Daoy (cell line): ENCODE data around the gene IFRD2. TPM values are rescaled to one million over a fixed set of nuclear protein-coding genes. Genes with fewer than 3 reads are reported as not detected.
"Not testable (repeated sequence)": the region's sequence is repeated elsewhere in the genome, so short reads cannot be mapped to it uniquely, and the experiment has no call there.

Experiments used
- DNase-seq: peaks from one replicate; pipeline ENCODE4 v3.0.0-alpha.2; 2015; ENCODE audit warnings: low read depth
- total RNA-seq: library from RNA; depleted of rRNA; stranded (reverse); fragments of >200 nt; shearing (Covaris generic); gene quantifications from 2 replicates; pipeline ENCODE4 v1.2.3, GENCODE V29; 2014

Gene IFRD2
- total RNA-seq, 1 experiment from 2014 or later = 96.4 TPM

GRCh38 chr3:50324351-50325112, 32.3 kb upstream of the IFRD2 start:
- peak; percentile 69 for DNase-seq

- DNase-seq = no peak
Observed at GRCh38 chr3:50323614-50324199, 31.5 kb upstream of the IFRD2 start.

- no peak for DNase-seq
Observed at GRCh38 chr3:50323092-50323600, 30.9 kb upstream of the IFRD2 start.

GRCh38 chr3:50322386-50323091, 30.3 kb upstream of the IFRD2 start, which contains the start of gene HYAL2:
Gene HYAL2, minus strand, starts transcription at chr3:50322745. Its CDS starts 2,256 bp downstream, at chr3:50320489.
- no peak for DNase-seq

GRCh38 chr3:50322115-50322385, 29.8 kb upstream of the IFRD2 start:
- no peak for DNase-seq

GRCh38 chr3:50321336-50322114, 29.3 kb upstream of the IFRD2 start:
- DNase-seq = peak; percentile 88

- peak; percentile 71 for DNase-seq
Observed at GRCh38 chr3:50320853-50321335, 28.7 kb upstream of the IFRD2 start.

GRCh38 chr3:50319894-50320625, 27.8 kb upstream of the IFRD2 start:
- DNase-seq = no peak

- DNase-seq = no peak
Observed at GRCh38 chr3:50319181-50319893, 27.1 kb upstream of the IFRD2 start.

GRCh38 chr3:50318615-50319014, 26.4 kb upstream of the IFRD2 start:
- no peak for DNase-seq

GRCh38 chr3:50318163-50318562, 25.9 kb upstream of the IFRD2 start:
- no peak for DNase-seq

- DNase-seq = no peak
Observed at GRCh38 chr3:50317300-50317699, 25.1 kb upstream of the IFRD2 start.

GRCh38 chr3:50316657-50317242, 24.5 kb upstream of the IFRD2 start:
- peak; percentile 86 for DNase-seq

GRCh38 chr3:50314816-50315215, 22.6 kb upstream of the IFRD2 start:
- DNase-seq = no peak

GRCh38 chr3:50314342-50314741, 22.1 kb upstream of the IFRD2 start:
- DNase-seq = no peak

GRCh38 chr3:50312041-50312440, 19.8 kb upstream of the IFRD2 start:
- DNase-seq = not testable (repeated sequence)

- DNase-seq = no peak
Observed at GRCh38 chr3:50304601-50305000, 12.4 kb upstream of the IFRD2 start.

GRCh38 chr3:50303013-50303815, 11.0 kb upstream of the IFRD2 start, which contains the start of gene HYAL1:
Gene HYAL1, minus strand, starts transcription at chr3:50303574. Its CDS starts 618 bp downstream, at chr3:50302956.
- DNase-seq = no peak
